WTC11 (cell line): Measurements from ENCODE around the gene CRAT.

Source experiments
- ATF2 ChIP-seq: sonication (generic); formaldehyde crosslinking; IDR thresholded peaks from 2 replicates; pipeline ENCODE4 v1.8.1; 2022; ENCODE audit warnings: low read depth, missing genetic modification reagents, borderline replicate concordance
- CTCF ChIP-seq: fragments of 200-600 bp; IDR thresholded peaks from 2 replicates; pipeline ENCODE4 v1.8.0; 2022; ENCODE audit warnings: antibody characterized with exemption
- EMX1 ChIP-seq: fragments of 250-450 bp; sonication (Bioruptor Pico); IDR thresholded peaks from 2 replicates; pipeline ENCODE4 v1.8.0; 2021; ENCODE audit warnings: mild to moderate bottlenecking
- FOXJ3 ChIP-seq: sonication (generic); formaldehyde crosslinking; IDR thresholded peaks from 2 replicates; pipeline ENCODE4 v1.9.0; 2021; ENCODE audit warnings: missing genetic modification reagents, mild to moderate bottlenecking, borderline replicate concordance
- HMGXB4 ChIP-seq: sonication (generic); formaldehyde crosslinking; IDR thresholded peaks from 2 replicates; pipeline ENCODE4 v1.8.1; 2023; ENCODE audit warnings: mild to moderate bottlenecking, moderate library complexity, missing genetic modification reagents
- MAX ChIP-seq: sonication (generic); formaldehyde crosslinking; IDR thresholded peaks from 2 replicates; pipeline ENCODE4 v1.8.0; 2022; ENCODE audit warnings: mild to moderate bottlenecking, missing genetic modification reagents
- PRRX2 ChIP-seq: fragments of 250-450 bp; sonication (Bioruptor Pico); IDR thresholded peaks from 2 replicates; pipeline ENCODE4 v1.8.0; 2021; ENCODE audit warnings: mild to moderate bottlenecking
- USF2 ChIP-seq: sonication (generic); formaldehyde crosslinking; IDR thresholded peaks from 2 replicates; pipeline ENCODE4 v1.8.1; 2023; ENCODE audit warnings: mild to moderate bottlenecking, missing genetic modification reagents, moderate library complexity
- ZNF263 ChIP-seq: sonication (generic); formaldehyde crosslinking; IDR thresholded peaks from 2 replicates; pipeline ENCODE4 v1.8.1; 2022; ENCODE audit warnings: low read depth, mild to moderate bottlenecking, moderate library complexity, missing genetic modification reagents

GRCh38 chr9:129084087-129084486, 26.5 kb downstream of the CRAT start:
- TF ChIP-seq PRRX2 (no peak), CTCF (no peak), USF2 (no peak), HMGXB4 (CRISPR knock-in tag) (no peak), ATF2 (CRISPR knock-in tag) (no peak), EMX1 (CRISPR knock-in tag) (no peak), MAX (CRISPR knock-in tag) (no peak), FOXJ3 (CRISPR knock-in tag) (no peak), ZNF263 (no peak)
